ENCODE results near the gene MAGEF1.

The MAGEF1 gene

DNA sequence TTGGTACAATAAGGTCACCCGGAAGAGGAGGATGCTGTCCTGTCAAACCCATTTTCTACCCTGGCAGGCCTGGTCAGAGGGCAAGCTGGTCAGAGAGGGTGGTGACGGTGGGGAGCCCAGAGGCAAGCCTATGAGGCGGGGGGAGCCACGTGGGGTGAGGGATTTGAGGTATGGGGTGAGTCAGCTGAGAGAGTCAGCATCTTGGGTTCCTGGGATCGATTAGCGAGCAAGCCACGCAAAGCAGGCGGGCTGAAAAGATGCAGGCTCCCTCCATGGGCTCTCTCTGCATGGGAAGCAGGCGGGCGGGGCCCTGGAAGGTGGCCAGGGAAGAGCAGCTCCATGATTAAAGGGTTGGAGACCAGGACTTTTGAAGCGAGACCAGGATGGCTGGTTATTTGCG, 48.1 kb downstream of the MAGEF1 start:
- no peak for DNase-seq

DNA sequence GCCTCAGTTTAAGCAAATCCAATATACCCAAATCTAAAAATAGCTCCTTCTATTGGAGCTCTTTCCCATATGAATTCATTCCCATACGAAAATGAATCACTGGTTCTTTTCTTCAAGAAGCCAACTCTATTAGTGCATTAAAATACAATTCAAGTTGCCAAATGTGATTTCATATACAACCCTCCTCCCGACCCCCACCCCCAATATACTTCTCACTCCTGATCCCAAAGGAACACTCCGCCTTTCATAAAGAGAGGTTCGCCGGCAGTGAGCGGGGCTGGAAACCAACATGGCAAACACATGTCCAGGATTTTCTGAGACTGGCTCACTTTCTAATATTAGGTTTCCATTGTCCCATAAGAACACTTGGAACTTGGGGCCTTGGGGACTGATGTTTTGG, 48.5 kb downstream of the MAGEF1 start:
- DNase-seq, result no peak

DNA sequence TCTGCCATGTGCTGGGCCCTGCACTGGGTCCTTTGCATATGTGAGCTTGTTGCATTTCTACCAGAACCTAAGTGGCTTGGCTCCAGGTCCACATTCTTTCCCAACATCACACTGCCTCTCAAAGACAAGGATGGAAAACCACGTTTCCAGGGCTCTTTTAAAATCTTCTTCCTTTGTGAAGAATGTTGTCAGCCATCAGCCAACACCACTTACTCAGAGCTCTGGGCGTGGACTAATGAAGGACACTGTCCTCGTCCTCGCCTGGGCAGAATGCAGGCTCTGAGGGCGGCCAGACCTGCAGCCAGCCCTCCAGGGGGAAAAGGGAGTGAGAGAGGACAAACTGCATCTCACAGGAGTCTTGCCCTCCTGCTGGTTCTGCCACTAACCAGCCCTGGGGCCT, 49.7 kb downstream of the MAGEF1 start:
- no peak for DNase-seq

DNA sequence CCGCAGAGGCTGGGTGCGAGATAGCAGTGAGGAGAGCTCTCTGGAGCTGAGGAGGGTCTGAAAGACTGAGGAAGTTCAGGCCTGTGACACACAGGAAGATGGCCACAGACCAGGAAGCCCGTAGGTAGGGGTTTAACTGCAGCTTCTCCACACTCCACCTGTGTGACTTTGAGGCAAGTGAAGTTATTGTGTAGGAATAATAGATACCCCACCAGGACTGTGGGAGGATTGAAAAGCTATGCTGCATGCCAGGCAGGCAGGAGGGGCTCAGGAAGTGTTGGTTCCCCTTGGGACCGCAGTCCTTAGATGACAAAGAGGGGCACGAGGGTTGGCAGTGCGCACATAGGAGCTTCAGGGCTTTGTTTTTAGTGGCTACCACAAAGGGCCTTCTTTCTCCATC, 50.9 kb downstream of the MAGEF1 start:
- DNase-seq, result no peak
